IMR-90 (cell line): ENCODE data around the gene TMPRSS11A. TPM values are rescaled to one million over a fixed set of nuclear protein-coding genes. Genes with fewer than 3 reads are reported as not detected.
A peak's percentile ranks its signal among the peaks of the same experiment; 100 is the strongest.

Source experiments
- ATAC-seq: fragments of 200-7000 bp; cut with Tn5 transposase; 2 replicates; pipeline ENCODE4 v1.9.1; 2020; ENCODE audit warnings: low read depth, mild to moderate bottlenecking, moderate library complexity
- BruUV-seq: library from RNA; stranded (reverse); fragments of 400-500 nt; replicated peaks from 2 replicates; lab custom pipeline; 2021; lab: Mats Ljungman, UMichigan
- CTCF ChIA-PET: fragments of 300-600 bp; formaldehyde crosslinking; extraction: SDS; loops from one replicate; lab custom pipeline; 2021; ENCODE audit warnings: antibody characterized with exemption; lab: Yijun Ruan, JAX
- POLR2A ChIA-PET: fragments of 300-600 bp; sonication (Branson Sonifier 250); formaldehyde crosslinking; loops from one replicate; lab custom pipeline; 2022; ENCODE audit warnings: antibody characterized with exemption; ENCODE audit not compliant: unreplicated experiment; lab: Charles Lee
- DNase-seq: peaks from one replicate; pipeline ENCODE4 v3.0.0; 2013
- H2AFZ ChIP-seq: replicated peaks from 2 replicates; pipeline ENCODE3; 2013; ENCODE audit warnings: low read length, mild to moderate bottlenecking; ENCODE audit not compliant: poor library complexity
- H2AK5ac ChIP-seq: 2 replicates; pipeline ENCODE4 v1.6.1; 2013; ENCODE audit warnings: low read depth, low read length, inconsistent platforms
- H2AK9ac ChIP-seq: replicated peaks from 2 replicates; pipeline ENCODE3; 2013; ENCODE audit warnings: mild to moderate bottlenecking, low read depth, low read length, moderate library complexity; ENCODE audit not compliant: poor library complexity
- H2BK120ac ChIP-seq: 2 replicates; pipeline ENCODE4 v1.6.1; 2013; ENCODE audit warnings: low read depth, low read length, inconsistent platforms
- H2BK15ac ChIP-seq: 3 replicates; pipeline ENCODE4 v1.6.1; 2013; ENCODE audit warnings: low read depth, low read length, inconsistent platforms
- H2BK20ac ChIP-seq: 2 replicates; pipeline ENCODE4 v1.6.1; 2013; ENCODE audit warnings: low read depth, mild to moderate bottlenecking, inconsistent platforms, low read length, moderate library complexity
- H2BK5ac ChIP-seq: 2 replicates; pipeline ENCODE4 v1.6.1; 2013; ENCODE audit warnings: mild to moderate bottlenecking, low read depth, low read length, inconsistent platforms; ENCODE audit not compliant: poor library complexity, severe bottlenecking
- H3K14ac ChIP-seq: replicated peaks from 2 replicates; pipeline ENCODE4 v1.6.1; 2013; ENCODE audit warnings: low read depth, low read length, inconsistent platforms
- H3K18ac ChIP-seq: 2 replicates; pipeline ENCODE4 v1.6.1; 2013; ENCODE audit warnings: low read depth, low read length, control low read depth
- H3K23ac ChIP-seq: 2 replicates; pipeline ENCODE4 v1.6.1; 2013; ENCODE audit warnings: low read depth, low read length, inconsistent platforms
- H3K27ac ChIP-seq: 2 replicates; pipeline ENCODE4 v1.5.1; 2013; ENCODE audit warnings: mild to moderate bottlenecking, control low read depth, low read length; ENCODE audit not compliant: insufficient read depth
- H3K27me3 ChIP-seq: 2 replicates; pipeline ENCODE4 v1.6.1; 2013; ENCODE audit warnings: low read length; ENCODE audit not compliant: control insufficient read depth, insufficient read depth
- H3K36me3 ChIP-seq: 2 replicates; pipeline ENCODE4 v1.6.1; 2013; ENCODE audit warnings: low read length, mixed read lengths; ENCODE audit not compliant: control insufficient read depth, insufficient read depth
- H3K4ac ChIP-seq: 2 replicates; pipeline ENCODE4 v1.6.1; 2013; ENCODE audit warnings: low read depth, low read length, inconsistent platforms
- H3K4me1 ChIP-seq: 2 replicates; pipeline ENCODE4 v1.6.1; 2013; ENCODE audit warnings: low read length, mixed read lengths; ENCODE audit not compliant: control insufficient read depth, insufficient read depth
- H3K4me2 ChIP-seq: 2 replicates; pipeline ENCODE4 v1.6.1; 2013; ENCODE audit warnings: low read depth, mild to moderate bottlenecking, control low read depth, low read length, moderate library complexity
- H3K4me3 ChIP-seq: 2 replicates; pipeline ENCODE4 v1.5.1; 2013; ENCODE audit warnings: low read depth, mild to moderate bottlenecking, control low read depth, low read length, moderate library complexity; ENCODE audit not compliant: insufficient read depth
- H3K56ac ChIP-seq: 2 replicates; pipeline ENCODE4 v1.6.1; 2013; ENCODE audit warnings: low read length, inconsistent platforms; ENCODE audit not compliant: insufficient read depth; ENCODE audit errors: extremely low read depth
- H3K79me1 ChIP-seq, 2 experiments: 2 replicates each; pipeline ENCODE4 v1.6.1; 2013; ENCODE audit warnings: low read length in 2 of 2, inconsistent platforms in 1 of 2, low read depth in 1 of 2
- H3K9ac ChIP-seq: 2 replicates; pipeline ENCODE4 v1.6.1; 2013; ENCODE audit warnings: low read depth, low read length, control low read depth
- H3K9me1 ChIP-seq: 2 replicates; pipeline ENCODE4 v1.6.1; 2013; ENCODE audit warnings: low read length, inconsistent platforms; ENCODE audit not compliant: insufficient read depth
- H3K9me3 ChIP-seq: 2 replicates; pipeline ENCODE4 v1.6.1; 2013; ENCODE audit warnings: low read length; ENCODE audit not compliant: control insufficient read depth, insufficient read depth
- H4K20me1 ChIP-seq: 2 replicates; pipeline ENCODE4 v1.6.1; 2013; ENCODE audit warnings: low read length, inconsistent platforms; ENCODE audit not compliant: insufficient read depth
- H4K5ac ChIP-seq: 2 replicates; pipeline ENCODE4 v1.6.1; 2013; ENCODE audit warnings: mild to moderate bottlenecking, low read depth, low read length, control low read depth
- H4K8ac ChIP-seq, 2 experiments: 2 replicates each; pipeline ENCODE4 v1.6.1; 2013; ENCODE audit warnings: low read depth in 2 of 2, low read length in 2 of 2, control low read depth in 1 of 2, inconsistent platforms in 1 of 2
- H4K91ac ChIP-seq: 2 replicates; pipeline ENCODE4 v1.6.1; 2013; ENCODE audit warnings: low read depth, low read length, inconsistent platforms; ENCODE audit not compliant: insufficient read depth
- BHLHE40 ChIP-seq: fragments of 150-350 bp; IDR thresholded peaks from 2 replicates; pipeline ENCODE4 v1.6.1; 2016; ENCODE audit warnings: mild to moderate bottlenecking, low read depth, low read length
- CHD1 ChIP-seq: IDR thresholded peaks from 2 replicates; pipeline ENCODE4 v1.6.1; 2012; ENCODE audit warnings: low read depth, low read length, improper control_type of control experiment
- dilution Hi-C: fragments of 300-500 bp; cut with HindIII; formaldehyde crosslinking; loops from one replicate; pipeline ENCODE4 v1.14.3; 2018; ENCODE audit warnings: low sequenced_read_pairs; ENCODE audit not compliant: unreplicated experiment
- in situ Hi-C: fragments of 300-500 bp; cut with MboI; formaldehyde crosslinking; loops from 3 replicates; pipeline ENCODE4 v1.14.3; 2019; ENCODE audit warnings: low sequenced_read_pairs, inconsistent platforms, mixed read lengths
- intact Hi-C: fragments of 100-400 bp; cut with micrococcal nuclease; formaldehyde crosslinking; loops from 2 replicates; pipeline ENCODE4 v1.10.0; 2022
- polyA plus RNA-seq, 3 experiments: library from polyadenylated mRNA; depleted of rRNA; stranded (reverse); fragments of >200 nt; gene quantifications; 2 replicates each; pipeline ENCODE4 v1.2.3, GENCODE V29; 2012; ENCODE audit warnings: low replicate concordance in 1 of 3
- total RNA-seq: library from RNA; depleted of rRNA; stranded (reverse); fragments of >200 nt; gene quantifications from 2 replicates; pipeline ENCODE4 v1.2.3, GENCODE V29; 2012

The TMPRSS11A gene
- total and polyA plus RNA-seq, 2 of the 4 experiments (the other 2 are of a cell fraction), result not detected

- H3K4ac ChIP-seq, result peak overlapping the region; percentile 49; the same call in 1 of the 2 replicates
- H2BK5ac ChIP-seq, result peak overlapping the region; percentile 97
- in situ Hi-C loops (no loop called here), intact Hi-C loops (no loop called here), dilution Hi-C loops (no loop called here)
- no TSS peak for BruUV-seq
- TF ChIP-seq CHD1, result no peak
- TF ChIP-seq BHLHE40, result no peak
- no peak overlapping the region for H3K27ac ChIP-seq
- peak overlapping the region; percentile 95; the same call in 2 of the 3 replicates for H2BK15ac ChIP-seq
- no peak overlapping the region; the same call in 1 of the 2 replicates for H4K5ac ChIP-seq
- ChIA-PET CTCF (no interaction called here), POLR2A (no interaction called here)
- H4K91ac ChIP-seq, result no peak overlapping the region
- no peaks in the 10 kb centered on the region for H3K79me1 ChIP-seq
- ATAC-seq (no peak), DNase-seq (no peak)
- H3K9ac ChIP-seq, result no peak overlapping the region
- H4K20me1 ChIP-seq, result no peaks in the 10 kb centered on the region
- H3K4me1 ChIP-seq, result peaks cover 2% of the 10 kb centered on the region; the same call in 1 of the 2 replicates
- no peak overlapping the region for H3K4me3 ChIP-seq
- H3K56ac ChIP-seq, result no peak overlapping the region; the same call in 1 of the 2 replicates
- no peaks in the 10 kb centered on the region for H3K27me3 ChIP-seq
- no peaks in the 10 kb centered on the region for H3K36me3 ChIP-seq
- no peak overlapping the region for H3K4me2 ChIP-seq
- peak overlapping the region; percentile 86 for H2BK120ac ChIP-seq
- H2AK9ac ChIP-seq, result no peak overlapping the region
- no peaks in the 10 kb centered on the region for H3K9me3 ChIP-seq
- H3K14ac ChIP-seq, result 0 out of 2 replicates have a peak overlapping the region, but pooled peaks have one; percentile 68
- no peaks in the 10 kb centered on the region for H3K9me1 ChIP-seq
- H3K23ac ChIP-seq, result no peak overlapping the region
- H2BK20ac ChIP-seq, result peak overlapping the region; percentile 98
- H3K18ac ChIP-seq, result peak overlapping the region; percentile 86; the same call in 1 of the 2 replicates
- H2AK5ac ChIP-seq, result no peak overlapping the region
- H4K8ac ChIP-seq, result peak overlapping the region; percentile 43 to 74; a peak in 2 of 4 replicates
- H2AFZ ChIP-seq, result no peak overlapping the region
Observed at GRCh38 chr4:67884701-67885100, 78.6 kb downstream of the TMPRSS11A start.
